Stimulated activated CD4-positive, alpha-beta T cell treated with anti-CD3 and anti-CD28 coated beads, TNF-alpha, amount 100 ng/mL, for 48 hours (primary cell): Measurements from ENCODE around the gene KIAA0930.
"Not testable (repeated sequence)": the region's sequence is repeated elsewhere in the genome, so short reads cannot be mapped to it uniquely, and the experiment has no call there.

Source experiments
- DNase-seq, 3 donors: peaks; one replicate each; pipeline ENCODE4 v3.0.0-alpha.2; 2020; ENCODE audit warnings: low read depth in 3 of 3

The KIAA0930 gene

DNA sequence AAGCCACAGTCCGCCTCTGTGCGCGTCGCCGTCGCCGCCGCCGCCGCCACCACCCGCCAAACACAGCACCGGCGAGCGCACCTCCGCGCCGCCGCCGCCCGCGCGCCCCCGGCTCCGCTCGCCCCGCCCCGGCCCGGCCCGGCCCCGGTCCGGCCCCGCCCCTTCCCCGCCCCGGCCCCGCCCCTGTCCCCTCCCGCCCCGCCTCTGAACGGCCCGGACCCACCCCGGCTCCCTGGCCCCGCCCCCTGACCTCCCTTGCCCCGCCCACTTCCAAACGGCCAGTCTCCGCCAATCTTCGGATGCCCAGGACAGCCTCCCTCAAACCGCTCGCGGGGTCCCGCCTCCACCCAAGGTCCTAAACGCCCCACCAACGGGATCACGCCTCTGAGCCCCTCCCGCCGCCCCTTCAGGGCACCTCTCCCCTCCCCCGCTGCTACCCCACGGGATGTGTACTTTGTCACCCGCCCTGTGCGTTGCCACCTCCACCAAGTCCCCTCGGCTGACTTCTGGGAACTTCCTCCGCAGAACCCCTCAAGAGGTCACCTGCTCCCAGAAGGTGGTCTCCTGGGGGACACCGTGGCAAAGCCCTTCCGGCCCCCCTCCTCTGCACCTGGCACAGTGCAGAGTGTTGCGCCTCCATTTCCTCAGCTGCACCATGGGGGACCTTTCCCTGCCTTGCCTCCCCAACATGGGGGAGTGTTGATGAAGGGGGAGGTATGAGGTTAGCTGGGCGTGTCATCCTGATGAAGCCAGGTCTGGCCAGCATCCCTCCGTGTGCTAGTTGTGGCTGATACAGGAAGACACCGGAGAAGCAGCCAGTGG lies at the start of gene KIAA0930:
Gene KIAA0930 (minus strand): TSS at position 85 of the 822 bp plus-strand sequence. CDS start 191 bp downstream, outside the sequence.
- DNase-seq, result peak; percentile 57 to 80 (median 64)

DNA sequence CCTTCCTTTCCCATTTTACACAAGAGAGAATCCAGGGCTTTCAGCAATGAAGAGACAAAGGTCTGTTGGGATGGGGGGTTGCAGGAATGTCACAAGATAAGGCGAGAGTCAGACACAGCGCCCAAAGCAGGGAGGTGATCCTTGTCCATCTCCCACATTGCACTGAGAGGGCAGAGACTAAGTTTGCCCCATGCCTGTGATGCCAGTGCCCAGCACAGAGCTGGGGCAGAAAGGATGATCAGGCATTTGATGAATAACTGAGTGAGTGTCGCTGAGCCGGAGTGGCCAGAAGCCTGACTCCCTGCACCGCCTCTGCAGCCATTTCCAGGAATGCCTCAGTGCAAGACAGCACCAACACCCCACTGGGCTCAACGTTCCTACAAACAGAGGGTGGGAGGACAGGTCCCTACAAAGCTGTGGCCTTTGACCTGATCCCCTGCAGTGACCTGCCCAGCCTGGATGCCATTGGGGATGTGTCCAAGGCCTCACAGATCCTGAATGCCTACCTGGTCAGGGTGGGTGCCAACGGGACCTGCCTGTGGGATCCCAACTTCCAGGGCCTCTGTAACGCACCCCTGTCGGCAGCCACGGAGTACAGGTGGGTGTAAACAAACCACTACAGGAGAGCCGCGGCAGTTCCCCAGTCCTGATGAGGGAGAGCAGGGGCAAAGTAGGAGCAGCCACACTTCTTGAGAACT lies 46.3 kb upstream of the KIAA0930 start:
- no peak for DNase-seq

DNA sequence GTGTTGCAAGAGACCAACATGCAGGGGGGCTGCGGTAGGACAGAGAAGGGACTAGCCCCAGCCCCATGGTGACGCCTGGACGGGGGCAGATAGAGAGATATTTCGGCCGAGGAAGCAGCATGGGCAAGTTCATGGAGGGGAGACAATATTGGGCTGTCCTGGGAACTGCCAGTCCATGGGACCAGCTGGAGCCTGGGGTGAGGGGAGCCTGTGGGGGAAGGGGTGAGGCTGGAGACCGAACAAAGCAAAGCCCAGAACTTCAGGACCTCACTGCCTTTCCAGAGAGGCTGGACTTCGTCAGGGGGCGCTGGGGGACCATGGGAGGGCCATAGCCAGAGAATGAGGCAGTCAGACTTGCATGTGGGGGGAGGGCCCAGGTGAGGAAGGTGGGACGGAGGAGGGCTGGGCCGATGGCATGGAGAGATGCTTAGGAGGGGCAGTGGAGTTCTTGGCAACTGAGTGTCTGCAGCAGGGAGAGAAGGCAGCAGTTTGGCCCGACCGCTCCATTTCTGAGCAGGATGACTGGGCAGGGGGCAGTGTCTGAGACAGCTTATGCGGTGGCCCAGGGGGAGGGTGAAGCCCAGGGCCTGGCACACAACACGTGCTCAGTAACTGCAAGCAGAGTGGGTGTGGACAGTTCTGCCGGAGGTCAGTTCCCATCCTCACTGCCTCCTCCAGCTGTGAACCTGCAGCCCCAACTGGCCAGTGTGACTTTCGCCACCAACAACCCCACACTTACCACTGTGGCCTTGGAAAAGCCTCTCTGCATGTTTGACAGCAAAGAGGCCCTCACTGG lies 44.8 kb upstream of the KIAA0930 start:
- DNase-seq, result no peak

DNA sequence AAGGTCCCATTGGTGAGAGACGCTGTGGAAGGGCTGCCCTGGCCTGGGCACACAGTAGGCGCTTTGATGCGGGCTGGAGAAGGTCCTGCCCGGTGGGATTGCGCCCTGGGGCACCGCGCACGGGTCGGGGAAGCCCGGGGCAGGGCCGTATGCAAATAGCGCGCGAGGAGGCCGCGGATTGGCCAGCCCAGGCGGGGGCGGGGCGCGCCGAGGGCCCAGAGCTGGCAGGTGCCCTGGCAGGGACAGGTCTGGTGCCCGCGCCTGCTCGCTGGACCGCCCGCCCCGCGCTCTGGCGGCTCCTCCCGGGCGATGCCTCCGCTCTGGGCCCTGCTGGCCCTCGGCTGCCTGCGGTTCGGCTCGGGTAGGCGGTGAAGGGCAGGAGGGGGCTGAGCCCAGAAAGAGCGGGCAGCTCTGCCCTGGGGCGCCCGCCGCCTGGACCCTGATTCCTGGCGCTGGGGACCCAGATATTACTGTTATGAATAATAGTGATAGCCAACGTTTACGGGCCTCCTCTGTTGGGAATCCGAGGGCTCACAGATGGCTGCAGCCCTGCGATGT lies 44.1 kb upstream of the KIAA0930 start, which contains the start of gene UPK3A:
Gene UPK3A (plus strand): TSS at position 245 of the 558 bp plus-strand sequence. CDS start 65 bp downstream, at position 310.
- DNase-seq, result peak; percentile 18 to 50 (median 34)

DNA sequence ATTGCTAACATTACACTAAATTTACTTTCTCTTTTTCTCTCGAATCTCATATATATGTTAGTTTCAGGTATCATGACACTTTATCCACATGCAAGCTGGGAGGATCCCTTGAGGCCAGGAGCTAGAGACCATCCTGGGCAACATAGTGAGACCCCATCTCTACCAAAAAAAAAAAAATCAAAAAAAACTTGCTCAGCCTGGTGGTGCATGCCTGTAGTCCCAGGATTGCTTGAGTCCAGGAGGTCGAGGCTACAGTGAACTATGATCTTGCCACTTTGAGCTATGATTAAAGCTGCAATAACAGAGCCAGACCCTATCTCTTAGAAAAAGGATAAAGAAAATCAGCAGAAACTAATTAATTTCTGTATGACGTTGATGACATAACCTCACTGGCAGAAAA lies 40.3 kb upstream of the KIAA0930 start:
- DNase-seq, result no peak

DNA sequence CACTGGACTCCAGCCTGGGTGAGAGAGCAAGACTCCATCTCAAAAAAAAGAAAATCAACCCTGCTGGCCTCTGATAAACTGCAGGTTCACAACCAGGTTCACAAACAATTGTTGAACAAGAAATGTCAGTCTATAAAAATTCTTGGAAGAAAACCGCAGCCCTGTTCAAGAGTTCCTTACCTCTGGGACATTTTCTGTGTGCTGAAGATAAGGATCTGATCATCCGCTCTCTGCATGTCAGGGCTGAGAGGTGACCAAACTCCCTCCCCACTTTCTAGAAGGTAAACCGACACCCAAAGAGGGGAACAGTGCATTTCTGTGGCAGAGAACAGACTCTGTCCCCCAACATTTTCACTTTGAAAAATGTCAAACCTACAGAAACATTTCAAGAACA lies 39.9 kb upstream of the KIAA0930 start:
- no peak for DNase-seq

DNA sequence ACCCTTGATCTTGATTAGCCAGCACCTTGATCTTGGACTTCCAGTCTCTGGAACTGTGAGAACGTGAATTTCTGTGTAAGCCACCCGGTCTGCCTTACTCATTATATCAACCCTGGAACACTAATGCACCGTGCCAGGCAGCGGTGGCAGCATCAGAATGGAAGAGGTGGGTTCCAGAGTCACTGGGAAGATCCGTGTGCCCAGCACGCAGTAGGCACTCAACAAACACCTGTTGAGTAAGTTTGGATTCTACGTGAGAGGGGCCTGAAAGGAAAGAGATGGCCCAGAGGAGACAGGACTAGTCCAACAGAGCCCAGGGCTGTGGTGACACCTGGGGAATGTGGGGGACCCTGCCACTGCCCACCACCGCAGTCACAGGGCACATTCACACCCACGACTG lies 37.4 kb upstream of the KIAA0930 start:
- DNase-seq, result no peak

DNA sequence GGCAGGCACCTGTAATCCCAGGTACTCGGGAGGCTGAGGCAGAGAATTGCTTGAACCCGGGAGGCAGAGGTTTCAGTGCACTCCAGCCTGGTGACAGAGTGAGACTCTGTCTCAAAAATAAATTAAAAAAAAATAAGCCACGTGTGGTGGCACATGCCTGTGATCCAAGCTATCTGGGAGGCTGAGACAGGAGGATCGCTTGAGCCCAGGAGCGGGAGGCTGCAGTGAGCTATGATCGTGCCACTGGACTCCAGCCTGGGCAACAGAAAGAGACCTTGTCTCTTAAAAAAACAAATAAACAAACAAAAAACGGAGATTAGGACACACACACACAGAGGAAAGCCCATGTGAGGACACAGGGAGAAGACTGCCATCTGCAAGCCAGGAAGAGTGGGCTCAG lies 37.0 kb upstream of the KIAA0930 start:
- DNase-seq, result not testable (repeated sequence)

DNA sequence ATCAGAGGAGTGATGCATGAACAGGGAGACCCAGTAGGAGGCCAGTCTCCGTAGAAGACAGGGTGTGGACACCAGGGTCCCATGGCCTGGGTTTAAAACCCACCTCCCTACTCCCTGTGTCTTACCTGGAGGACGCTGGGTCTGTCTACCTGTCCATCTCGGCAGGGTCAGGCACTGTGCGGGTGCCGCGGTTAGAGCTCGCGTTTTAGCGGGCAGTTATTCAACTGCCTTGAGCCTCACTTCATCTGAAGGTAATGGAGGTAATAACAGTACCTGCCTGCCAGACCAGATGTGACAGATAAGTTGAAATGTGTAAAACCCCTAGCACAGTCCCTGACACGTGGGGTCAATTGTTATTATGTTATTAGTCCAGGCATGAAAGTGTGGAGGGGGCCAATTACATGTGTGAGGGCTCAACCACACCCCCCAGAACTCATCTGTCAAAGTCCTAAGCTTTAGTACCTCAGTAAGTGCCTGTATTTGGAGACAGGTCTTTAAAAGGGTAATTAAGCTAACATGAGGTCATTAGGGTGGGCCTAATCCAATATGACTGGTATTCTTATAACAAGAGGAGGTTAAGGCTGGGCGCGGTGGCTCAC lies 35.9 kb upstream of the KIAA0930 start:
- DNase-seq, result no peak

DNA sequence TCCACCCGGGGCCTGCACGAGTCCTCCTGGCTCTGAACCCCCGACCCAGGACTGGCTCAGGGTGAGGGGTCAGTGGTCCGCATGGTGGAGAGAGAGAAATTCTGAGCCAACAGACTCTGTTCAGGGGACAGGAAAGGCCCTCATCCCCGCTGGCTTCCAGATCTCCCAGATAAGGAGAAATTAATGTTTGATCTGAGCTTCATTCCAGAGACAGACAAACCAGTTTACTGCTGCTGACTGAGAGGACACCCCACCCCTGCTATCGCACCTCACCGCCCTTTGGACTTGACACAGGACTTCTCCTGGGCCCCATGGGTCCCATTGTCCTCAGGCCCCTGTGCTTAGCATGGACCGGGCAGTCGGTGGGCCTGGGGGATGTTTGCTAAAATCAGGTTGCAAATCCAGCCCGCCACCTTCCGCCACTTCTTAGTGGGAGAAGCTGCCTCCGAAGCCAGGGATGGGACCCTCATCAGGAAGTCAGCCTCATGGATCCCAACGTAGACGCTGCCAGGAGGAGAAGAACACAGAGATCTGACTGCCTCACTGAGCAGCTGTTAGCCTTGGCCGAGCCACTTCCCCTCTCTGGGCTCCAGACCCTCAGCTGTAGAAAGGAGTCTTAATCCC lies 32.9 kb upstream of the KIAA0930 start:
- no peak for DNase-seq

DNA sequence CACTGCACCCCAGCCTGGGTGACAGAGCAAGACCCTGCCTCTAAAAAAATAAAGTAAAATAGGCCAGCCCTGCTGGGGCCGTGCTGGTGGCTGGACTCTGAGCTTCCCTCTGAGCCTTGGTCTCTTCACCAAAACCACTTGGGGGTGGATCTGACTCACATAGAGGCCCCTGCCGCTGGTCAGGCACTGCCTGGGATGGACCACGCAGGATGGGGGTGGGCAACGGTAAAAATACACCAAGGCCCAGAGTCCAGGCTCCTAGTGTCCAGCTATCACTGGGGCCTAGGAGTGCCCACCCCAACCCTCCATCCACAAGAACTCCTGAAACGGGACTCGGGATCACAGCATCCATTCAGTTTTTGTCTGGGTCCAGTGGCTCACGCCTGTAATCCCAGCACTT lies 31.8 kb upstream of the KIAA0930 start:
- DNase-seq, result no peak

DNA sequence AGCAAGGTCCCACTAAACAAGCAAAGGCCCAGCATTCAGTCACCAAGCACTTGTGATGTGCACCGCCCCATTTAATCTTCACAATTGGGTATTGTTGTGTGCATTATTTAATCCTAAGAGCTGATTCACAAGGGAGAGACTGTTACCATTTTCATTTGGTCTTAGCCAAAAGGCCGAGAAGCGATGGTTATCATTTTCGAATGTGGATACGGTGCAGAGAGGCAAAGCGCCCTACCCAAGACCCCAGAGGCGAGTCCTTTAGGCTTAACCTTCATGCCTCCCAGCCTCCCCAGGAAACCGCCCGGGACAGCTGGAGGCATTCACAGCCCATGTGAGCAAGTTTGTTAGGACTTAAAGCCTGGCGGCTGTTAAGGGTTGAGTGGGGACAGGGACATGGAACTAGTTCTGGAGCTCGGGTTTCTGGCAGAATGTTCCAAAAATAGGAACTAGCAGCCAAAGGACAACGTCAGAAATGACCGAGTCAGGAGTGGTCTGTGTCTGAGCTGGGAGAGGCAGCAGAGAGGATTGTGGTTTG lies 31.0 kb upstream of the KIAA0930 start:
- DNase-seq, result no peak

DNA sequence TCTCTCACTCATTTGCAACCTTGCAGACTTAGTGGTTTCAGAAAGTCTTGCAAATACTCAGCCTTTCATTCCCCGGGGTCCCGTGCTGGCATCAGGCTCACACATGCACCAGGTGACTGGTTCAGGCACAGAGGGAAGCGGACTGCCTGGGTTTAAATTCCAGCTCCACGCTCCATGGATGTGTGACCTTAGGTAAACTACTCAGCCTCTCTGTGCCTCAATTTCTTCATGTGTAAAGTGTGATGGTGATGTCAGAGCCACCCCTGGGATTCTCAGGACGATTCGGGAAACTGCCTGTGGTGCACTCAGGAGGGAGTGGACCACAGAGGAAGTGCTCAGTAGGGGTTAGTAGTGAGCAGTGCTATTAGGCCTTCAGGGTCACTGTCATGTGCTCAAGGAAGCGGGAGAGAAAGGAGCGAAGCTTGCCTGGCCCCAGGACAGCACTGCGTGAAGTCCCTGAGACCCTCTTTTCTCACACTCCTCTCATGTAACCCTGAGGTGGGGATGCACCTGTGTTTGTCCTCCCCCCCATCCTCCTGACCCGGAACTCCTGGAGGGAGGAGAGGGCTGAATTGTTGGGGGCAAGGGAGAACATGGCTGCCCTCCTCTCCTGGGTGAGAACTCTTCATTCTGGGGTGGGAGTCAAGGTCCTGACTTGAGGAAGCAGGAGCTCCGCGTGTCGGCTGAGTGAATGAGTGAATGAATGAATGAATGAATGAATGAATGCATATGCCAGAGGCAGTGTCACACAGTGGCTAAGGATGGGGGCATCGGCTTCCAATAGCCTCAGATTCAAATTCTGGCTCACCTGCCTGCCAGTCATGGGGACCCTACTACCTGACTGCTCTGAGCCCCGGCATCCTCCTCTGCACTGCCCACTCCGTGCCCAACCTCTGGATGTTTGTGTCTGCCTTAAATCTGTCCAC lies 29.7 kb upstream of the KIAA0930 start:
- no peak for DNase-seq

DNA sequence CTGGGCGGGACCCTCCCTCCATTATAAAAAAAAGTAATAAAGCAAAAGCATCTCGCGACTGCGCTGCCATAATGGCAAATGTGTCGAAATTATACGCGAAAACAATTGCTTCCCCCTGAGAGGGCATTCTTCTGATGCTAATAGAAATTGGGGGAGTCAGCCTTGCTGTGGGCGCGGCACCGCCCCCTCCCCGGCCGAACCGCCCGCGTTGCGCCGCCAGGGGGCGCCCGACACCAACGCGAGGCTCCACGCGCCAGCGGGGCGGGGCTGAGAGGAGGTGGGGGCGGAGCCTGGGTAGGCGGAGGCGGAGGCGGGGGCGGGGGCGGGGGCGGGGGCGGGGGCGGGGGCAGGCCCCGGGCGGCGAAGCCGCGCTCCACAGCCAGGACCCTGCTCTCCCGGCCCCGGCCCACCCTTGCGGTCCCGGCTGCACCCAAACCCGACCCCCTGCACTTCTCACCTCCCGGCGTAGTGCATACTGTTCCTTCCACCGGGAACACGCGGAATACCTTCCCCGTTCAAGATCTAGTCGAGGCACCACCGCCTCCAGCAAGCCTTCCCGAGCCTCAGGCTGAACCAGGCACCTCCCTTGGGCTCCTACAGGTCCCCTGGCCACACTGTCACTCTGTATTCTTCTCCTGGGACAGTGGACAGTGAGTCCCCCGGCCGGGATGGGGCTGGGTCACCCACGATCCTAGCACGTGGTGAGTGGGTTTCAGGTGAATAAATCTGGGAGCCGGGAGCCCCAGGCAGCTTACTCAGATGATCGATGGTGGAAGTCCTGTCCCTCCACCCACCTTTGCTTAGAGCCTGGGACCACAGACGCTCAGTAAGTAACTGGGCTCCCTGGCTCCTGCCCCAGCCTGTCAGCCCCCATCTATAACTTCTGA lies 28.5 kb upstream of the KIAA0930 start:
- peak; percentile 58 to 75 (median 70) for DNase-seq

DNA sequence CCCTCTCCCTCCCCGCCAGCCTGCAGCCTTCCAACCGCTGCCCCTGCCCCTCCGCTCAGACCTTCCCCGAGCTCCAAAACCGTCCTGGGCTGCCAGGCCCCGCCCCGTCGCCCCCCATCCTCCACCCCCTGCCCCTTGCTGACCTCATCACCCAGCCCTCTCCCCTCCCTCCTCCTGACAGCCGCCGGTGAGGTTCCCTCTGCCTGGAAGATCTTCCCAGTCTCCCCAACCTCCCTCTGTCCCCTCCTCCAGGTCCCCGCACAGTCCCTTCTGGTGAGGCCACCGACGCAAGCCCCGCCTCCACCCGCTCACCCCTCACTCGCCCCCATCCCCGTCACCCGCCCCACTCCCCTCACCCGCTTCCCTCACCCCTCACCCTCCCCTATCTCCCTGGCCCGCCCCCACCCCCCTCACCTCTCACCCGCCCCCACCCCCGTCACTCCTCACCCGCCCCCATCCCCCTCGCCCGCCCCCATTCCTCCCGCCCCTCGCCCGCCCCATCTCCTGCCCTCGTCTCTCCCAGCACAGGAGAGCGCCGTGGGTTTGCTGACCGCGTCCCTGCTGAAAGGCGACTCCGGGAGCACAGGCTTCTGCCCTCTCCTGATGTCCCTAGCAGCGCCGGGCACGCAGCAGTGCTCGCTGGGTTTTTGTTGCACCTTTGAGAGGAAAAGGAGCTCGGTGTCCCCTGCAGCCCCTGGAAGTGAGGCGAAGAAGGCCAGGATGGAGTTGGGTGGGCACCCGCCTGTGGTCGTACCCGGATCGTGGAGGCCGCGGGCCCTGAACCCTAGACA lies 27.7 kb upstream of the KIAA0930 start:
- DNase-seq, result no peak

DNA sequence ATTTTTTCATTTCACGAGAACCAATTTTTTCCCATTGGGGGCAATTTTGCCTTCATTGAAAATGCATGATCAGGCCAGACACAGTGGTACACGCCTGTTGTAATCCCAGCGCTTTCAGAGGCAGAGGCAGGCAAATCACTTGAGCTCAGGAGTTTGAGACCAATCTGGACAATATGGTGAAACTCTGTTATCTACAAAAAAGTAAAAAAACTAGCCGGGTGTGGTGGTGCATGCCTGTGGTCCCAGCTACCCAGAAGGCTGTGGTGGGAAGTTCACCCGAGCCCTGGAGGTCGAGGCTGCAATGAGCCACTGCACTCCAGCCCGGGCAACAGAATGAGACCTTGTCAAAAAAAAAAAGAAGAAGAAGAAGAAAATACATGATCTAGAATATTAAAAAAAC lies 24.8 kb upstream of the KIAA0930 start:
- no peak for DNase-seq

DNA sequence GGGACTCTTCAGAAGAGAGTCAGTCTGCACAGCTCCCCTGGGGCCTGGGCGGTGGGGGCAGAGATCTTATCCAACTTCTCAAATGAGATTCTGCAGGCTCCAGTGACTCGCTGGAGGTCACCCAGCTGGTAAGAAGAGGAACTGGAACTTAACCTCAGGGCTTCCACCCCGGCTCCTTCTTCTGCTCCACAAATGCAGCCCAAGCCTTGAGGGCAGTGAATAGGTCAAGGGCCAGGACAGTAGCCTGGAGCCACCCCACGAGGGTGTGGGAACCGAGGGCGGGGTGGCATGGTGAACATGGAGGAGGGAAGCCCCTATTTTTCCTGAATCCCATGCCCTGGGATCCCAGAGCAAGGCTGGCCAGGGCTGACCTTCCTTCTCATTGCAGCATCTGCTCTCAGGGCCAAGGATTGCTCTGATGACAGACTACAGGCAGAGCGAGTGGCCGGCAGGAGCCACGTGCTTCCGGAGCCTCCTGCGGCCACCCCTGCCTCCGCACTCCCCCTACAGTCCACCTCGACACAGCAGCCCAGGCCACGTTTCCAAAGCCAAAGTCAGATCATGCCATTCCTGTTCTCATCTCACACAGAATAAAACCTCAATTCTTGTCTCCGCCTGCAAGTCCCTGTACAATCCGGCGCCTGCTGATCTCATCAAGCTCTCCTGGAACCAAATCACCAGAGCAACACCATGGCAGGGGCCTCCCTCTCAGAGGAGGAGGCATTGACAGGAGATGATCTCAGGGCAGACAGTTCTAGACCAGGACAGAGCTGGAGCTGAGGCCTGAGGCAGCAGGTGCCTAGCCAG lies 23.0 kb upstream of the KIAA0930 start:
- no peak for DNase-seq
